Natural killer cell (primary cell): ENCODE measurements around the gene CD109. TPM values are rescaled to one million over a fixed set of nuclear protein-coding genes. Genes with fewer than 3 reads are reported as not detected.

ENCODE experiments used
- ATAC-seq, 3 donors: fragments of 150-1000 bp in 2 of 3; fragments of 200-7000 bp in 1 of 3; cut with Tn5 transposase; 1 replicate in 1 of 3; 2 replicates in 2 of 3; pipeline ENCODE4 v1.10.0; 2021; ENCODE audit warnings: mild to moderate bottlenecking in 2 of 3, moderate library complexity in 2 of 3
- DNase-seq, 2 donors: peaks; one replicate each; pipeline versions ENCODE4 v3.0.0 to v3.0.0-alpha.2; 2013 to 2021; ENCODE audit warnings: mixed read lengths in 1 of 2
- H3K27ac ChIP-seq: one replicate; pipeline ENCODE4 v1.5.1; 2013; ENCODE audit warnings: mild to moderate bottlenecking, low read length
- H3K27me3 ChIP-seq: one replicate; pipeline ENCODE4 v1.6.1; 2013; ENCODE audit warnings: low read length; ENCODE audit not compliant: control insufficient read depth, insufficient read depth
- H3K36me3 ChIP-seq: one replicate; pipeline ENCODE4 v1.6.1; 2013; ENCODE audit warnings: low read length; ENCODE audit not compliant: control insufficient read depth, insufficient read depth
- H3K4me1 ChIP-seq: one replicate; pipeline ENCODE4 v1.6.1; 2013; ENCODE audit warnings: low read length; ENCODE audit not compliant: control insufficient read depth, insufficient read depth
- H3K4me3 ChIP-seq: one replicate; pipeline ENCODE4 v1.5.1; 2013; ENCODE audit warnings: low read length
- H3K9me3 ChIP-seq: one replicate; pipeline ENCODE4 v1.6.1; 2013; ENCODE audit warnings: low read length; ENCODE audit not compliant: control insufficient read depth, insufficient read depth
- H3K27ac Mint-ChIP-seq, 2 donors: one replicate each; pipeline ENCODE4 v1.8.0; 2022; ENCODE audit warnings: mild to moderate bottlenecking in 2 of 2, mixed read lengths in 2 of 2, moderate library complexity in 1 of 2
- H3K27me3 Mint-ChIP-seq, 2 donors: one replicate each; pipeline ENCODE4 v1.8.0; 2022; ENCODE audit warnings: low read depth in 2 of 2, mixed read lengths in 2 of 2
- H3K36me3 Mint-ChIP-seq: one replicate; pipeline ENCODE4 v1.8.0; 2022; ENCODE audit warnings: mixed read lengths
- H3K4me1 Mint-ChIP-seq, 2 donors: one replicate each; pipeline ENCODE4 v1.8.0; 2022; ENCODE audit warnings: mixed read lengths in 2 of 2
- H3K4me3 Mint-ChIP-seq: one replicate; pipeline ENCODE4 v1.8.0; 2022; ENCODE audit warnings: mild to moderate bottlenecking, moderate library complexity, mixed read lengths
- H3K9me3 Mint-ChIP-seq, 2 donors: one replicate each; pipeline ENCODE4 v1.8.0; 2022; ENCODE audit warnings: mixed read lengths in 2 of 2
- WGBS: methylation state at CpG from one replicate; pipeline ENCODE4 v1.1.7; 2013; ENCODE audit warnings: missing lambda C conversion rate; ENCODE audit not compliant: insufficient coverage; 5-methylcytosine and 5-hydroxymethylcytosine counted together
- intact Hi-C: fragments of 100-400 bp; cut with micrococcal nuclease; formaldehyde crosslinking; loops from one replicate; pipeline ENCODE4 v1.14.2; 2022
- total RNA-seq, 4 donors: library from RNA; stranded (reverse); fragments of 120-200 nt in 1 of 4; gene quantifications; one replicate each; pipeline versions ENCODE4 v1.2.3 to v1.2.4, GENCODE V29; 2013 to 2022
- TF ChIP-seq, protein P1 (sequence below): fragments of 200-600 bp; IDR thresholded peaks from one replicate; pipeline ENCODE4 v1.8.0; 2022; ENCODE audit warnings: antibody characterized with exemption

CD109 gene
- total RNA-seq, 3 donors from 2014 or later (not counting 1 experiment from before 2014, with no cell fraction given) = 0.24 to 0.88 (median 0.83) TPM

DNA sequence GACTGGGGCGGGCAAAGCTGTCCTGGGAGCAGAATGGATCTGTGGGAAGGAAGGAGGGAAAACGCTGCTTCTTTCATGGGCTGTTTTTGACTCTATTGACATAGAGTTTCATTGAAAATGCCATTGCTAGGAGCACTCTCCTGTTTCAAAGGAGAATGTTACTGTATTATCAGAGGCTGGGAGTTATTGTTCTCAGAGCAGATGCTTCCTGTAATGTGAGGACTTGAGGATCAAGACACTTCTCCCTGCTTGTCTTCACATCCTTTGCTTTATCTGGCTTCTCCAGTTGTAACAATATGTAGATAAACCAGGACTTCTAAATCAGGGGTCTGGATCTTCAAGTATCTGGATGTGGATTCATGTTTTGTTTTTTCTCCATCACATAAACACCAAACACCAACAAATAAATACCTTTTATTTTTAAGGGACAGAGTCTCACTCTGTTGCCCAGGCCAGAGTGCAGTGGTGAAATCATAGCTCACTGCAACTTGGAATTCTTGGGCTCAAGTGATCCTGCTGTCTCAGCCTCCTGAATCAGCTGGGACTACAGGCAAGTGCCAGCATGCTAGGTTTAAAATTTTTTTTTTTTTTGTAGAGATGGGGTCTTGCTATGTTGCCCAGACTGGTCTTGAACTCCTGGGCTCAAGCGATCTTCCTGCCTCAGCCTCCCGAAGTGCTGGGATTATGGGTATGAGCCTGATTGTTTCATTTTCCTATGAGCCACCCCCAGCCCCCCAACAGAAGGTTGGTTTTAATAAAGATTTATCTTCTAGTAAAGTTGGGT lies 3.9 kb downstream of the CD109 start:
- H3K36me3 ChIP-seq = no peaks in the 10 kb centered on the region
- no peak overlapping the region for H3K4me3 Mint-ChIP-seq
- H3K4me3 ChIP-seq = no peak overlapping the region
- H3K27me3 Mint-ChIP-seq = peaks cover 9 to 11% of the 10 kb centered on the region in 2 donors
- H3K27ac Mint-ChIP-seq = no peak overlapping the region
- DNase-seq = no peak
- no peak overlapping the region for H3K27ac ChIP-seq
- TF ChIP-seq, protein P1, sequence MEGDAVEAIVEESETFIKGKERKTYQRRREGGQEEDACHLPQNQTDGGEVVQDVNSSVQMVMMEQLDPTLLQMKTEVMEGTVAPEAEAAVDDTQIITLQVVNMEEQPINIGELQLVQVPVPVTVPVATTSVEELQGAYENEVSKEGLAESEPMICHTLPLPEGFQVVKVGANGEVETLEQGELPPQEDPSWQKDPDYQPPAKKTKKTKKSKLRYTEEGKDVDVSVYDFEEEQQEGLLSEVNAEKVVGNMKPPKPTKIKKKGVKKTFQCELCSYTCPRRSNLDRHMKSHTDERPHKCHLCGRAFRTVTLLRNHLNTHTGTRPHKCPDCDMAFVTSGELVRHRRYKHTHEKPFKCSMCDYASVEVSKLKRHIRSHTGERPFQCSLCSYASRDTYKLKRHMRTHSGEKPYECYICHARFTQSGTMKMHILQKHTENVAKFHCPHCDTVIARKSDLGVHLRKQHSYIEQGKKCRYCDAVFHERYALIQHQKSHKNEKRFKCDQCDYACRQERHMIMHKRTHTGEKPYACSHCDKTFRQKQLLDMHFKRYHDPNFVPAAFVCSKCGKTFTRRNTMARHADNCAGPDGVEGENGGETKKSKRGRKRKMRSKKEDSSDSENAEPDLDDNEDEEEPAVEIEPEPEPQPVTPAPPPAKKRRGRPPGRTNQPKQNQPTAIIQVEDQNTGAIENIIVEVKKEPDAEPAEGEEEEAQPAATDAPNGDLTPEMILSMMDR = no peak
- ATAC-seq = no peak
- H3K36me3 Mint-ChIP-seq = no peaks in the 10 kb centered on the region
- WGBS = 80% methylated on average over 2 of the region's 4 CpGs
- H3K27me3 ChIP-seq = no peaks in the 10 kb centered on the region
- H3K9me3 ChIP-seq = no peaks in the 10 kb centered on the region
- H3K9me3 Mint-ChIP-seq = no peaks in the 10 kb centered on the region
- peaks cover 16 to 27% of the 10 kb centered on the region in 2 donors for H3K4me1 Mint-ChIP-seq
- H3K4me1 ChIP-seq = peaks cover 9% of the 10 kb centered on the region
- intact Hi-C loops = no loop called here

DNA sequence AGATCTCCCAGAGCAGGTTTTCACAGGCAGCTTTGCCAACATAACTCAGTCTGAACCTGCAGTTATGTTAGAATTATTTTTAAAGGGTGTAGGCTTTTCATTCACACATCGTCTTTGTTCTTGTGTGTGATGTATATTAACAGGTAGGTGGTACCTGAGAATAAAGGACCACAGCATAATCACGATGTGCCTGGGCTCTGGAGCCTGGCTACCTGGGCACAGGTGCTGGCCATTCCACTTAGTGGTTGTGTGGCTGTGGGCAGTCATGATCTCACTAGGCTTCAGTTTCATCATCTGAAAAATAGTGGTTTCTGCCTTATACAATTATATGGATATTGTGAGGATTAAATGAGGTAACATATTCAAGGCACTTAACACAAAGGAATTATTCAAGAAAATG lies 6.4 kb downstream of the CD109 start:
- no peak overlapping the region for H3K4me3 Mint-ChIP-seq
- Histone ChIP-seq H3K27me3 (no peaks in the 10 kb centered on the region), H3K9me3 (no peaks in the 10 kb centered on the region), H3K4me1 (no peaks in the 10 kb centered on the region), H3K4me3 (no peak overlapping the region), H3K36me3 (no peaks in the 10 kb centered on the region), H3K27ac (no peak overlapping the region)
- TF ChIP-seq, protein P1 = no peak
- intact Hi-C loops = no loop called here
- H3K4me1 Mint-ChIP-seq = peaks cover 0 to 4% of the 10 kb centered on the region in 2 donors
- no peak overlapping the region for H3K27ac Mint-ChIP-seq
- WGBS = 91% methylated on average over 2 of the region's 2 CpGs
- H3K36me3 Mint-ChIP-seq = no peaks in the 10 kb centered on the region
- DNase-seq (no peak), ATAC-seq (no peak)
- no peaks in the 10 kb centered on the region for H3K9me3 Mint-ChIP-seq
- peaks cover 2 to 6% of the 10 kb centered on the region in 2 donors for H3K27me3 Mint-ChIP-seq

DNA sequence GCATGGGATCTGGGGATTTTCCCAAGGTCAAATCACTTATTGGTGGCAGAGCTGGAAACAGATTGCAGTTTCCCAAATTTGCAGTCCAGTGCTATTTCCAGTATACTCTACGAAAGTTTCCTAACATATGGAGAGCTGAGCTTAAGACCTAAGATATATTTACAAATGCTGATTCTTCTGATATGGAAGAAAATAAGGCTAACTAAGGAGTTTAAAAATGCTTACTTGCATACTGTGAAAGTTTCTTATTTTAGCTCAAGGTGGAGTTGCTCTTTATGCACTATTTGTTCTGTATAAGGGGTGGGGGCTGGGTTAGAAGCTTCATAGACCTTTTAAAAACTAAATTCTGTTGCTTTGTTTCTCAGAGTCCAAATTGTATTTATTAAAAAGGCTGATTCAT lies 7.5 kb downstream of the CD109 start:
- no peaks in the 10 kb centered on the region for H3K9me3 ChIP-seq
- Mint-ChIP-seq H3K4me3 (no peak overlapping the region), H3K27ac (no peak overlapping the region), H3K36me3 (no peaks in the 10 kb centered on the region), H3K9me3 (no peaks in the 10 kb centered on the region), H3K27me3 (peaks cover 0 to 3% of the 10 kb centered on the region in 2 donors), H3K4me1 (no peaks in the 10 kb centered on the region)
- H3K27me3 ChIP-seq = no peaks in the 10 kb centered on the region
- H3K36me3 ChIP-seq = no peaks in the 10 kb centered on the region
- H3K4me3 ChIP-seq = no peak overlapping the region
- H3K4me1 ChIP-seq = no peaks in the 10 kb centered on the region
- ATAC-seq (no peak), DNase-seq (no peak)
- TF ChIP-seq, protein P1 = no peak
- no CpG with 5 or more reads among the region's 1 CpG for WGBS
- intact Hi-C loops = no loop called here
- H3K27ac ChIP-seq = no peak overlapping the region

DNA sequence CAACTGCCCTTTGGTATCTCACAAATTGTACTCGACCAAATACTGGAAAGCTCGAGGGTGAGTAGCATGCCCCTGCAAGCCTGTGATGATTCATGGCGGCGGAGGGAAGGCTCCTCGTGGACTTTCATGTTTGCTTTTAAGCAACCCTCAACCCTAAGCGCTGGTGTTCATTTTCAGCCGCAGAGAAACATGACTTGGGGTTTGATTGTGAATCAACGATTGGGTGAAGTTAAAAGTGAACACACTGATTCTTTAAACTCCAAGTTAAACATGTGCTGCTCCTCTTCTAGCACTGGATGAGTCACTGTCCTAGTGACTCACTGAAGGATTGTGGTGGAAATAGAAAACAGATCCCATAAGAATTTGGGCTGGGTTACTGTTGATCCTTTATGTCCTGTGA lies 8.3 kb downstream of the CD109 start:
- Histone ChIP-seq H3K9me3 (no peaks in the 10 kb centered on the region), H3K4me3 (no peak overlapping the region), H3K27ac (no peak overlapping the region), H3K27me3 (no peaks in the 10 kb centered on the region), H3K4me1 (no peaks in the 10 kb centered on the region), H3K36me3 (no peaks in the 10 kb centered on the region)
- DNase-seq (no peak), ATAC-seq (no peak)
- H3K9me3 Mint-ChIP-seq = no peaks in the 10 kb centered on the region
- intact Hi-C loops = no loop called here
- 94% methylated on average over 7 of the region's 8 CpGs for WGBS
- H3K27me3 Mint-ChIP-seq = peaks cover 0 to 3% of the 10 kb centered on the region in 2 donors
- H3K4me1 Mint-ChIP-seq = no peaks in the 10 kb centered on the region
- H3K4me3 Mint-ChIP-seq = no peak overlapping the region
- H3K27ac Mint-ChIP-seq = no peak overlapping the region
- no peaks in the 10 kb centered on the region for H3K36me3 Mint-ChIP-seq
- TF ChIP-seq, protein P1 = no peak
